Thoracic aorta (tissue), 2 donors: ENCODE results near the gene EFR3B. TPM values are rescaled to one million over a fixed set of nuclear protein-coding genes. Genes with fewer than 3 reads are reported as not detected.
A peak's percentile ranks its signal among the peaks of the same experiment; 100 is the strongest.

Experiments used
- ATAC-seq: fragments of 150-250 bp; one replicate; pipeline ENCODE4 v1.8.0; 2017; ENCODE audit warnings: low read depth; ENCODE audit not compliant: insufficient number of reproducible peaks, low FRiP score
- DNase-seq: peaks from one replicate; pipeline ENCODE4 v3.0.0-alpha.2; 2020; ENCODE audit warnings: low spot score
- H3K27ac ChIP-seq, 2 donors: fragments of 200-600 bp; sonication (generic); 1 replicate in 1 of 2; 2 replicates in 1 of 2; pipeline ENCODE4 v1.5.1; 2016; ENCODE audit warnings: mild to moderate bottlenecking in 2 of 2, moderate library complexity in 2 of 2
- H3K27me3 ChIP-seq: fragments of 200-600 bp; sonication (generic); replicated peaks from 2 replicates; pipeline ENCODE4 v1.6.0; 2016; ENCODE audit warnings: mild to moderate bottlenecking; ENCODE audit not compliant: insufficient read depth
- H3K36me3 ChIP-seq: fragments of 200-600 bp; sonication (generic); one replicate; pipeline ENCODE4 v1.5.1; 2016
- H3K4me1 ChIP-seq, 2 donors: fragments of 200-600 bp; sonication (generic); 1 replicate in 1 of 2; 2 replicates in 1 of 2; pipeline versions ENCODE4 v1.5.1 to v1.6.0; 2016; ENCODE audit warnings: low read depth in 2 of 2, mild to moderate bottlenecking in 1 of 2; ENCODE audit not compliant: control insufficient read depth in 1 of 2
- H3K4me3 ChIP-seq: fragments of 200-600 bp; sonication (generic); 2 replicates; pipeline ENCODE4 v1.5.1; 2016; ENCODE audit warnings: mild to moderate bottlenecking
- H3K9me3 ChIP-seq: fragments of 200-600 bp; sonication (generic); 2 replicates; pipeline ENCODE4 v1.5.1; 2016
- CTCF ChIP-seq: fragments of 200-600 bp; sonication (generic); IDR thresholded peaks from one replicate; pipeline ENCODE4 v1.5.1; 2019; ENCODE audit warnings: antibody characterized with exemption
- total RNA-seq, 2 donors: library from RNA; depleted of rRNA; stranded (reverse); fragments of >200 nt; gene quantifications; one replicate each; pipeline versions ENCODE4 v1.1.0 to v1.2.3, GENCODE V29; 2016

EFR3B gene
- total RNA-seq, 2 donors from 2014 or later: 0.81 to 1.4 TPM

GRCh38 chr2:25164561-25164960 is 122.7 kb downstream of the EFR3B start:
- Histone ChIP-seq H3K4me3 (no peak overlapping the region), H3K9me3 (no peaks in the 10 kb centered on the region), H3K36me3 (no peaks in the 10 kb centered on the region), H3K27ac (no peak overlapping the region), H3K27me3 (peaks cover 12% of the 10 kb centered on the region), H3K4me1 (peaks cover 5 to 15% of the 10 kb centered on the region in 2 donors)
- no peak for TF ChIP-seq CTCF
- ATAC-seq: no peak
- DNase-seq: no peak

- Histone ChIP-seq H3K4me3 (no peak overlapping the region), H3K36me3 (no peaks in the 10 kb centered on the region), H3K9me3 (no peaks in the 10 kb centered on the region), H3K27me3 (peaks cover 12% of the 10 kb centered on the region), H3K27ac (no peak overlapping the region), H3K4me1 (peaks cover 5 to 15% of the 10 kb centered on the region in 2 donors)
- ATAC-seq: no peak
- TF ChIP-seq CTCF: no peak
- no peak for DNase-seq
Measured at GRCh38 chr2:25165992-25166875, 124.4 kb downstream of the EFR3B start.

GRCh38 chr2:25168256-25169072 is 126.6 kb downstream of the EFR3B start, which contains the start of gene POMC:
TSS of gene POMC (minus strand) at chr2:25168580. CDS start at chr2:25164772, 3,808 bp downstream.
- Histone ChIP-seq H3K27me3 (peaks cover 12% of the 10 kb centered on the region), H3K36me3 (no peaks in the 10 kb centered on the region), H3K9me3 (no peaks in the 10 kb centered on the region), H3K27ac (no peak within 1 kb of the TSS), H3K4me3 (peak within 1 kb of the TSS; percentile 68), H3K4me1 (peaks cover 5 to 15% of the 10 kb centered on the region in 2 donors)
- ATAC-seq: no peak
- no peak for DNase-seq
- TF ChIP-seq CTCF: no peak

- Histone ChIP-seq H3K9me3 (no peaks in the 10 kb centered on the region), H3K27ac (no peak overlapping the region), H3K4me1 (peaks cover 5 to 15% of the 10 kb centered on the region in 2 donors), H3K4me3 (peak overlapping the region; percentile 68), H3K27me3 (peaks cover 12% of the 10 kb centered on the region), H3K36me3 (no peaks in the 10 kb centered on the region)
- DNase-seq: no peak
- ATAC-seq: no peak
- no peak for TF ChIP-seq CTCF
Measured at GRCh38 chr2:25169073-25169470, 127.2 kb downstream of the EFR3B start.

GRCh38 chr2:25170888-25171287 is 129.0 kb downstream of the EFR3B start:
- TF ChIP-seq CTCF: no peak
- H3K36me3 ChIP-seq: no peaks in the 10 kb centered on the region
- ATAC-seq: no peak
- H3K27ac ChIP-seq: no peak overlapping the region
- H3K27me3 ChIP-seq: peaks cover 12% of the 10 kb centered on the region
- no peaks in the 10 kb centered on the region for H3K9me3 ChIP-seq
- peaks cover 5 to 15% of the 10 kb centered on the region in 2 donors for H3K4me1 ChIP-seq
- no peak for DNase-seq
- H3K4me3 ChIP-seq: no peak overlapping the region
